Thyroid gland (tissue), 4 donors: Measurements from ENCODE around the gene THSD7B. TPM values are rescaled to one million over a fixed set of nuclear protein-coding genes. Genes with fewer than 3 reads are reported as not detected.

ENCODE experiments used
- DNase-seq, 2 donors: peaks; one replicate each; pipeline ENCODE4 v3.0.0-alpha.2; 2019
- H3K27ac ChIP-seq, 3 donors: fragments of 200-600 bp; sonication (generic); 1 replicate in 2 of 3; 2 replicates in 1 of 3; pipeline ENCODE4 v1.5.1; 2016 to 2019; ENCODE audit warnings: mild to moderate bottlenecking in 1 of 3, moderate library complexity in 1 of 3
- H3K27me3 ChIP-seq: fragments of 200-600 bp; sonication (generic); one replicate; pipeline ENCODE4 v1.5.1; 2019
- H3K36me3 ChIP-seq, 2 donors: fragments of 200-600 bp; sonication (generic); one replicate each; pipeline ENCODE4 v1.5.1; 2016 to 2019
- H3K4me1 ChIP-seq, 2 donors: fragments of 200-600 bp; sonication (generic); one replicate each; pipeline ENCODE4 v1.5.1; 2017 to 2019
- H3K4me3 ChIP-seq, 3 donors: fragments of 200-600 bp; sonication (generic); replicated peaks in 1 of 3; 1 replicate in 2 of 3; 2 replicates in 1 of 3; pipeline ENCODE4 v1.5.1; 2016; ENCODE audit warnings: mild to moderate bottlenecking in 1 of 3
- H3K9me3 ChIP-seq: fragments of 200-600 bp; sonication (generic); one replicate; pipeline ENCODE4 v1.5.1; 2017
- POLR2A ChIP-seq, 2 donors: fragments of 450-650 bp; IDR thresholded peaks; one replicate each; pipeline ENCODE4 v1.6.1; 2017; ENCODE audit warnings: antibody characterized with exemption in 2 of 2, mild to moderate bottlenecking in 2 of 2, moderate library complexity in 1 of 2
- WGBS, 2 donors: methylation state at CpG; one replicate each; pipeline ENCODE4 v1.1.5; 2017; 5-methylcytosine and 5-hydroxymethylcytosine counted together
- intact Hi-C: fragments of 100-400 bp; cut with DNase I; formaldehyde crosslinking; loops from one replicate; pipeline ENCODE4 v1.15.1; 2023
- total RNA-seq, 4 donors: library from RNA; depleted of rRNA; stranded (reverse); fragments of >200 nt; gene quantifications; one replicate each; pipeline ENCODE4 v1.2.3, GENCODE V29; 2016
- TF ChIP-seq, protein P1 (sequence below), 6 experiments: fragments of 200-600 bp in 3 of 6; fragments of 450-650 bp in 3 of 6; sonication (generic) in 3 of 6; IDR thresholded peaks; one replicate each; pipeline ENCODE4 v1.5.1; 2016 to 2019; ENCODE audit warnings: antibody characterized with exemption in 6 of 6, mild to moderate bottlenecking in 2 of 6, inconsistent platforms in 1 of 6, moderate library complexity in 1 of 6

THSD7B gene
- total RNA-seq, 4 donors from 2014 or later: 0.29 to 1.2 (median 0.92) TPM

DNA sequence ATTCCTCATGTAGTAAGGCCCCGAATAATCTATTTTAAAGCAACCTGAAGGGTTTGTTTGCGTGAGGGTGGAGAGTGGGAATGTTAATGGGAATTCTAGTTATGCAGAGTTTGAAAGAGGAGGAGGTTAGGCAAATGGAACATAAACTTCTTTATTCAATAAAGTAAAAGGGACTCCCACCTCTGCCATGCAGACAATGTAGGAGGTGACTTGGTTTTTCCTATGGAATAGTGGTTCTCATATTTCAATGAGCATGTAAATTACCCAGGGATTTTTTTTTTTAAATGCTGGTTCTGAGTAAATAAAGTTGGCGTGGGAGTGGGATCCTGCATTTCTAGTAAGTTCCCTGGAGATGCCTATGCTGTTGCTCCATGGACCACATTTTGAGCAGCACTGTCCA lies 367.9 kb downstream of the THSD7B start:
- 37 to 41% methylated on average over 3 of the region's 3 CpGs for WGBS, 2 donors
- Histone ChIP-seq H3K4me3 (no peak overlapping the region), H3K36me3 (no peaks in the 10 kb centered on the region), H3K4me1 (no peaks in the 10 kb centered on the region), H3K27ac (no peak overlapping the region), H3K9me3 (no peaks in the 10 kb centered on the region), H3K27me3 (no peaks in the 10 kb centered on the region)
- TF ChIP-seq, protein P1, sequence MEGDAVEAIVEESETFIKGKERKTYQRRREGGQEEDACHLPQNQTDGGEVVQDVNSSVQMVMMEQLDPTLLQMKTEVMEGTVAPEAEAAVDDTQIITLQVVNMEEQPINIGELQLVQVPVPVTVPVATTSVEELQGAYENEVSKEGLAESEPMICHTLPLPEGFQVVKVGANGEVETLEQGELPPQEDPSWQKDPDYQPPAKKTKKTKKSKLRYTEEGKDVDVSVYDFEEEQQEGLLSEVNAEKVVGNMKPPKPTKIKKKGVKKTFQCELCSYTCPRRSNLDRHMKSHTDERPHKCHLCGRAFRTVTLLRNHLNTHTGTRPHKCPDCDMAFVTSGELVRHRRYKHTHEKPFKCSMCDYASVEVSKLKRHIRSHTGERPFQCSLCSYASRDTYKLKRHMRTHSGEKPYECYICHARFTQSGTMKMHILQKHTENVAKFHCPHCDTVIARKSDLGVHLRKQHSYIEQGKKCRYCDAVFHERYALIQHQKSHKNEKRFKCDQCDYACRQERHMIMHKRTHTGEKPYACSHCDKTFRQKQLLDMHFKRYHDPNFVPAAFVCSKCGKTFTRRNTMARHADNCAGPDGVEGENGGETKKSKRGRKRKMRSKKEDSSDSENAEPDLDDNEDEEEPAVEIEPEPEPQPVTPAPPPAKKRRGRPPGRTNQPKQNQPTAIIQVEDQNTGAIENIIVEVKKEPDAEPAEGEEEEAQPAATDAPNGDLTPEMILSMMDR (IDR thresholded peaks at IDR 0.05): no peak
- TF ChIP-seq POLR2A (IDR thresholded peaks at IDR 0.05): no peak
- intact Hi-C loops: no loop called here
- no peak for DNase-seq

DNA sequence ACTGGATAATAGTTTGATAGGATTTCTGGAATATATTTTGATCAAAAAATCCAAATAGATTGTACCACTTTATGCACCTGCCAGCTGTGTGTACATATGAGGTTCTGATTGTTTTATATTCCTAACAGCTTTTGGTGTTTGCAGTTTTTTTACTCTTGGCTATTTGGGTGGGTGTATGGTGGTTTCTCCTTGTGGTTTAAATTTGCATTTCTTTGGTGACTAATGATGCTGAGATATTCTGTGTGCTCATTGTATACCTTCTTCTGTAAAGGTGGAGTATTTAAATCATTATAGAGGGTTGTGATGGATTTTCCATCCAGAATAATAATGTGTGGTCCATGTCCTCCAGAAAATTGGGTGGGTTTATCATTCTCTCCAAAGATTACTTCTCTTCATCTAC lies 372.9 kb downstream of the THSD7B start:
- DNase-seq: no peak
- no peaks in the 10 kb centered on the region for H3K4me1 ChIP-seq
- H3K27me3 ChIP-seq: no peaks in the 10 kb centered on the region
- no peak overlapping the region for H3K27ac ChIP-seq
- intact Hi-C loops: no loop called here
- no peaks in the 10 kb centered on the region for H3K36me3 ChIP-seq
- H3K9me3 ChIP-seq: no peaks in the 10 kb centered on the region
- H3K4me3 ChIP-seq: no peak overlapping the region
- TF ChIP-seq POLR2A (IDR thresholded peaks at IDR 0.05): no peak
- TF ChIP-seq, protein P1 (IDR thresholded peaks at IDR 0.05): no peak

DNA sequence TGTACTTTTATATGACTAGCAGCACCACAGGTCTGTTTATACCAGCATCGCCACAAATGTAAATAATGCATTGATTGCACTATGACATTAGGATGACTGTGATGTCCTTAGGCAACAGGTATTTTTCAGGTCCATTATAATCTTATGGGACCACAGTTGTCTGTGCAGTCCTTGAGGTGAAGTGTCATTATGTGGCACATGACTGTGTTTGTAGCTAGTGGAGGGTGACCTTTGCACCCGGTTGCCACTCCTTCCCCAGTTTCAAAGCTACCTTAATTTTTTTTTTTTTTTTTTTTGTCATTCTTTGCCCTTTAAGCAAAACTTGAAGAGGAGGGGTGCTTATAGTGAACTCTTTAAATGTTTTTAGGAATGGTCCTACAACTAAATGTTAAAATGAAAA lies 386.4 kb downstream of the THSD7B start:
- intact Hi-C loops: no loop called here
- TF ChIP-seq, protein P1 (IDR thresholded peaks at IDR 0.05): no peak
- TF ChIP-seq POLR2A (IDR thresholded peaks at IDR 0.05): no peak
- Histone ChIP-seq H3K4me3 (no peak overlapping the region), H3K4me1 (no peaks in the 10 kb centered on the region), H3K27ac (no peak overlapping the region), H3K36me3 (no peaks in the 10 kb centered on the region), H3K27me3 (no peaks in the 10 kb centered on the region), H3K9me3 (no peaks in the 10 kb centered on the region)
- 59 to 68% methylated on average over 2 of the region's 2 CpGs for WGBS, 2 donors
- DNase-seq: no peak

DNA sequence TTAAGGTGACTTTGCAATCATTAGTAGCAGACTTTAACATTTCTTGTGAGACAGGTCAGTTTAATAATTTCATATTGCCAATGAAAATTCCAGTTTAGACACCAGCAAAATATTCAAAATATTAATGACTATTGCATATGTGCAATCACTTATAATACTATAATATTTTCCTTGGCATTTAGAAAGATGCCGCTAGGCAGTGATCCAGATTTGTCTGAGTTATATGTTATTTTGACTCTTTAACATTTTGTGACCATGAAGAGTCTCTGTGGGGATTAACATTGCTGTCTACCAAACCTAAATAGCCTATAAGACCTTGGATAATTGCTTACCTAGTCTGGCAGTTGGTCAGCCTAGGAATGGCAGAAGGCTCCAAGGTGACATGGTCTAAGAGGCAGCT lies 389.6 kb downstream of the THSD7B start:
- Histone ChIP-seq H3K27ac (no peak overlapping the region), H3K36me3 (no peaks in the 10 kb centered on the region), H3K4me1 (no peaks in the 10 kb centered on the region), H3K9me3 (no peaks in the 10 kb centered on the region), H3K27me3 (no peaks in the 10 kb centered on the region), H3K4me3 (no peak overlapping the region)
- intact Hi-C loops: no loop called here
- TF ChIP-seq, protein P1 (IDR thresholded peaks at IDR 0.05): no peak
- TF ChIP-seq POLR2A (IDR thresholded peaks at IDR 0.05): no peak
- 92 to 95% methylated on average over 1 of the region's 1 CpG for WGBS, 2 donors
- DNase-seq: no peak

DNA sequence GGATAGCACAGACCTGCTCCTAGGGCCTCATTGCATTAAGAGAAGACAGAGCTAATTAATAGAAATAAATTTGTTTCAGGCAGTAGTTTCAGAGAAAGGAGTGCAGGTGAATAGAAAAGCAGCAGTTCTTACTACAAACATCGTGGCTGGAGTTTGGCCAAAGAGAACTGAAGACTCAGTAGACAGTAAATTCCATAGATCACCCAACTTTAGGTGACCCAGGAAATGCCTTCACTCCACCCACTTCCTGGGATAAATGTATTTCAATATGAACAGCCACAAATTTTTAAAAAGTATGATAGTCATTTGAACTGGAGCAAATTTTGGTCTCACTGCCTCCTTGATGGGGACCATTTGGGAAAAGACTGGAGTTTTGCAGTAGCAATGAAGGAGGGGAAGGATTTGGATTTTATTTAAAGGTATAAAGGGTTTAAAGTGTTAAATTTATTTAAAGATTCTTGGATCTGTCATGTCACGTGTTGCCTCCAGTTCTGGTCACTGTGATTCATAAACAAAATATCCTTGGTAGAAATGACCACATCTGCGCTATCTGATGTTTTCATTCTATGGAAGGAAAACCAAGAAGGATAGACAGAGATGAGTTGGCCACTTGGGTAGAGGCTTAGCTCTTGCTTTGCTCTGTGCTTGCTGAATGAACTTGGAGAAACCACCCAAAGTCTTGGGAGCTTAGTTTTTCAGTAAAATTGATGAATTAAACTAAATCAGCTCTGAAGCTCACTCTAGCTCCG lies 390.2 kb downstream of the THSD7B start:
- WGBS, 2 donors: 85% methylated on average over 4 of the region's 4 CpGs
- H3K27ac ChIP-seq: no peak overlapping the region
- DNase-seq: no peak
- no peak overlapping the region for H3K4me3 ChIP-seq
- H3K27me3 ChIP-seq: no peaks in the 10 kb centered on the region
- H3K36me3 ChIP-seq: no peaks in the 10 kb centered on the region
- H3K9me3 ChIP-seq: no peaks in the 10 kb centered on the region
- intact Hi-C loops: no loop called here
- H3K4me1 ChIP-seq: no peaks in the 10 kb centered on the region
- TF ChIP-seq POLR2A (IDR thresholded peaks at IDR 0.05): no peak
- TF ChIP-seq, protein P1 (IDR thresholded peaks at IDR 0.05): no peak
